Ammon's horn (tissue), 1 donor: ENCODE measurements around the gene NLK.
A peak's percentile ranks its signal among the peaks of the same experiment; 100 is the strongest.

Experiments
- DNase-seq: peaks from one replicate; pipeline ENCODE4 v3.0.0-alpha.2; 2016; ENCODE audit warnings: low spot score

Gene NLK

GRCh38 chr17:28113269-28113668 is 70.8 kb downstream of the NLK start:
- no peak for DNase-seq

- DNase-seq = no peak
Measured at GRCh38 chr17:28115046-28115445, 72.6 kb downstream of the NLK start.

- DNase-seq = no peak
Measured at GRCh38 chr17:28117304-28117703, 74.8 kb downstream of the NLK start.

GRCh38 chr17:28118362-28118761 is 75.9 kb downstream of the NLK start:
- no peak for DNase-seq

- peak; percentile 43 for DNase-seq
Measured at GRCh38 chr17:28119046-28119445, 76.6 kb downstream of the NLK start.

- DNase-seq = no peak
Measured at GRCh38 chr17:28119560-28119959, 77.1 kb downstream of the NLK start.

GRCh38 chr17:28120766-28121165 is 78.3 kb downstream of the NLK start:
- no peak for DNase-seq

GRCh38 chr17:28124962-28125361 is 82.5 kb downstream of the NLK start:
- no peak for DNase-seq

- no peak for DNase-seq
Measured at GRCh38 chr17:28125526-28126378, 83.3 kb downstream of the NLK start.

GRCh38 chr17:28127196-28127595 is 84.7 kb downstream of the NLK start:
- DNase-seq = no peak

- no peak for DNase-seq
Measured at GRCh38 chr17:28128779-28129178, 86.3 kb downstream of the NLK start.

GRCh38 chr17:28130472-28130871 is 88.0 kb downstream of the NLK start:
- no peak for DNase-seq

- DNase-seq = no peak
Measured at GRCh38 chr17:28131599-28131998, 89.1 kb downstream of the NLK start.

GRCh38 chr17:28133562-28133970 is 91.1 kb downstream of the NLK start:
- DNase-seq = no peak

GRCh38 chr17:28136923-28137322 is 94.4 kb downstream of the NLK start:
- DNase-seq = no peak

- no peak for DNase-seq
Measured at GRCh38 chr17:28139822-28140221, 97.3 kb downstream of the NLK start.

GRCh38 chr17:28141313-28141712 is 98.8 kb downstream of the NLK start:
- peak; percentile 5 for DNase-seq

- DNase-seq = peak; percentile 4
Measured at GRCh38 chr17:28141773-28142172, 99.3 kb downstream of the NLK start.

GRCh38 chr17:28142305-28142704 is 99.8 kb downstream of the NLK start:
- peak; percentile 42 for DNase-seq

GRCh38 chr17:28144019-28144418 is 101.5 kb downstream of the NLK start:
- no peak for DNase-seq

- DNase-seq = no peak
Measured at GRCh38 chr17:28145348-28145747, 102.9 kb downstream of the NLK start.

GRCh38 chr17:28147017-28147416 is 104.5 kb downstream of the NLK start:
- DNase-seq = peak; percentile 13

- DNase-seq = no peak
Measured at GRCh38 chr17:28151001-28151400, 108.5 kb downstream of the NLK start.

GRCh38 chr17:28154214-28154613 is 111.7 kb downstream of the NLK start:
- no peak for DNase-seq
